H1 (cell line): ENCODE data around the gene POC1B. TPM values are rescaled to one million over a fixed set of nuclear protein-coding genes. Genes with fewer than 3 reads are reported as not detected.

Experiments
- BCL11A ChIP-seq, 2 experiments: IDR thresholded peaks; one replicate each; pipeline ENCODE4 v1.6.1; 2011; ENCODE audit warnings: low read depth in 2 of 2, low read length in 2 of 2, mild to moderate bottlenecking in 2 of 2
- polyA plus RNA-seq, 7 experiments: library from polyadenylated mRNA; depleted of rRNA in 3 of 7; stranded (reverse) in 5 of 7; unstranded in 2 of 7; fragments of >200 nt in 5 of 7; fragments of 200-250 nt in 2 of 7; gene quantifications; 1 replicate in 5 of 7; 2 replicates in 1 of 7; 4 replicates in 1 of 7; pipeline versions ENCODE4 v1.2.1 to v1.2.3, GENCODE V29; 2011 to 2013; ENCODE audit warnings: missing spikeins in 2 of 7, mixed read lengths in 2 of 7
- total RNA-seq: library from RNA; stranded (reverse); fragmentation: NEBNext Ultra II Directional; extraction: Animal tissue kit (Norgen Biotek cat#: 25700); gene quantifications from 2 replicates; pipeline ENCODE4 v1.2.1, GENCODE V29; 2021

The POC1B gene
- total and polyA plus RNA-seq, 2 of the 8 experiments (the other 6 are each of a cell fraction or from before 2014, with no cell fraction given), result 7.5 to 16.3 TPM

GRCh38 chr12:89493670-89494302, 32.1 kb downstream of the POC1B start (continued):
- no peak for TF ChIP-seq BCL11A (IDR thresholded peaks at IDR 0.05; ENCODE audit: low read depth in 2 of 2, low read length in 2 of 2)
